Gastrocnemius medialis (tissue), 4 donors: Measurements from ENCODE around the gene FREM2.

Source experiments
- CTCF ChIP-seq, 5 experiments: fragments of 450-650 bp in 3 of 5; fragments of 200-600 bp in 2 of 5; sonication (generic) in 2 of 5; IDR thresholded peaks in 4 of 5; conservative IDR thresholded peaks in 1 of 5; 1 replicate in 4 of 5; 2 replicates in 1 of 5; pipeline ENCODE4 v1.5.1; 2016 to 2019; ENCODE audit warnings: antibody characterized with exemption in 5 of 5, mild to moderate bottlenecking in 3 of 5, moderate library complexity in 3 of 5
- POLR2A ChIP-seq, 2 donors: fragments of 450-650 bp; IDR thresholded peaks; one replicate each; pipeline ENCODE4 v1.6.1; 2017; ENCODE audit warnings: antibody characterized with exemption in 2 of 2, mild to moderate bottlenecking in 2 of 2, moderate library complexity in 2 of 2

GRCh38 chr13:38898481-38898880 lies 211.6 kb downstream of the FREM2 start:
- no peak for TF ChIP-seq CTCF (IDR thresholded peaks at IDR 0.05 in 4 of 5, conservative IDR thresholded peaks at IDR 0.05 in 1 of 5)
- no peak for TF ChIP-seq POLR2A (IDR thresholded peaks at IDR 0.05)
